NCI-H1694 (cell line): Measurements from ENCODE around the gene STXBP2.
A peak's percentile ranks its signal among the peaks of the same experiment; 100 is the strongest.

Experiments used
- DNase-seq: peaks from one replicate; lab custom pipeline; 2025; lab: John Stamatoyannopoulos, UW

The STXBP2 gene

DNA sequence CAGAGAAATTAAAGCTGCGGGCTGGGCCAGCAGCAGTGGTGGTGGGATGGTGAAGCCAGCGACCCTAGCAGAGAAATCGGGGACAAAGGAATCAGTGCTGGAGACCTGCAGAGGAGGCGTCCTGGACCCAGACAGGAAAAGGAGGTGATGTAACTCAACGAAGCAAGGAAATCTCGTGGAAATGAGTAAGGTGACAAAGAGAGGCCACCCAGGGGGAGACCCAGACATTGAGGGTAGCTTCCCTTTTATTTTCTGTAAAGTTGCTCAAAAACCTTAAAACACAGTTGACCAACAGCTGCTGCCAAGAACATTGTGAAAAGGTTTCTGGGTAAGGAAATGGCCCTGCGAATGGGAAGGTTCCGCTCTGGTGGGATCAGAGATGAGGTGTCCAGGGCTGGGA, 18.7 kb downstream of the STXBP2 start:
- DNase-seq: no peak

DNA sequence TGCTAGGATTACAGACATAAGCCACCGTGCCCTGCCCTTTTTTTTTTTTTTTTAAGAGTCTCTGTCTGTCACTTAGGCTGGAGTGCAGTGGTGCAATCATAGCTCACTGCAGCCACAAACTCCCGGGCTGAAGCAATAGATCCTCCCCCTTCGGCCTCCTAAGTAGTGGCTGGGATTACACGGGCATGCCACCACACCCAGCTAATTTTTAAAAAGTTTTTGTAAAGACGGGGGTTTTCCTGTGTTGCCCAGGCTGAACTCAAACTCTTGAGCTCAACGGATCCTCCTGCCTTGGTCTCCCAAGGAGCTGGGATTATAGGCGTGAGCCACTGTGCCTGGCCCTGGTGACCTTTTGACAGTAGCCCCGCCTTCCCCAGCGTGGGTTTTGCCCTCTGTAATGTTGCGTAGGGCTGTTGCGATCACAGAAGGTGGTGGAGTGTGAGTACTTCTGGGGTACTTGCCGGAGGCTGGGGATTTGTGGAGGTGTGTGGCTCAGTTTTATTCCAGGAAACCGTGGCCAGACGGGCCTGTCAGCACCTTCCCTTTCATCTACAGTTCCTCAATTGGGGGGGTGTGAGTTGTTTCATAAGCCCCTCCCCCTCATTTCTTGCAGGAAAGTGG, 20.3 kb downstream of the STXBP2 start:
- DNase-seq: no peak

DNA sequence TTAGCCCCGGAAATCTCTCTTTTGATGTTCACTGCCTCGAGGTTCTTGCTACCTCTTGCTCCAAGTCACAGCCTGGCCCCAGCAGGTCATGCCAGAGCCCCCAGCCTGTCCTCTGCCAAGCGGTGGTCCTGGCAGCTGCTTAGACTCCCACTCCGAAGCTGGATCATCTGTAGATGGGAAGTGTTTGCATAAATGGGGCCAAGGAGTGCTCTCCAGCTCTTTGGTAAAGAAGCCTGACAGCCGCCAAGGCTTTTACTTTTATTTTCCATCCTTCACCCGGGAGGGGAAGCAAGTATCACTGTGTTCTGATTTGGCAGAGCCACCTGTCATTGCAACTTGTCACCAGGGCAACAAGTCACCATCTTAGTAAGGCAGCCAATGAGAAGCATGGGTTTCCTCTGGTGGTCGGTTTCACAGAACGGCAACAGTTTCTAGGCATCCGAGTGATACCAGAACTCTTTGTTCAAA, 21.3 kb downstream of the STXBP2 start:
- DNase-seq: no peak

DNA sequence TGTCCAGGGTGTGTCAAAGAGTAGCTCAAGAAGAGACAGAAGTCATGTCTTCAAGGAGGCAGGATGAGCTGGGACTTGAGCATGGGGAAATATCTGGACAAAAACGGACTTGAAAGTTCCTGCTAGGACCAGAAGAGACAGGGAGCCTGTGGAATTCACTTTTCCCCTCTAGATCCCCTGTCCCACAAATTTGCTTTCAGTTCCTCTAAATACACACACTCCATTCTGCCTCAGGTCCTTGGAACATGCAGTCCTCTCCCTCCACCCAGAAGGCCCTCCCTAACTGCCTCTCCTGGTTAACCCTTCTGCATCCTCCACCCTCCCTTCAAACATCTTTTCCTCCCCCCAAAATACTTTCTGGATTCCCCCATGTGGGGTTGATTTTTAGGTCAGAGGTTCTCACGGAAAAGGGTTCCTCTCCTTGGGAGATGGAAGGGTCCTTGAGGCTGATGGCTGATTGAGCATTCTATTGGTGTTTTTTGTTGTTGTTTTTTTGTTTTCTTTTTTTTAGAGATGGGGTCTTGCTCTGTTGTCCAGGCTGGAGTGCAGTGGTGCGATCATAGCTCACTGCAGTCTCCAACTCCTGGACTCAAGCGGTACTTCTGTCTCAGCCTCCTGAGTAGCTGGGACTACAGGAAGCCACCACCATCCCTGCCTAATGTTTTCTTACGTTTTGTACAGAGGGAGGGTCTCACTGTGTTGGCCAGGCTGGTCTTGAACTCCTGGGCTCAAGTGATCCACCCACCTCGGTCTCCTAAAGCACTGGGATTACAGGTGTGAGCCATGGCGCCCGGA, 25.0 kb downstream of the STXBP2 start:
- no peak for DNase-seq

DNA sequence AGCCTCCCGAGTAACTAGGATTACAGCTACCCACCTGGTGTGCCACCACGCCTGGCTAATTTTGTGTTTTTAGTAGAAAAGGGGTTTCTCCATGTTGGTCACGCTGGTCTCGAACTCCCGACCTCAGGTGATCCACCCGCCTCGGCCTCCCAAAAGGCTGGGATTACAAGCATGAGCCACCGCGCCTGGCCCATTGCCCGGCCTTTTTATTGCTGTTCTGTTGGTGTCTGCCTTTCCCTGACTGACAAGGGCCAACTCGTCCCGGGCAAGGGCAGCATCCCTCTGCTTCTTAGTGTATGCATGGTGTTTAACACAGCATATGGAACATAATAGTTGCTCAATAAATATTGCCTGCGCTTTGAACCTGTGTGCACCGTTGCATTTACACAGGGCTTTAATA, 25.7 kb downstream of the STXBP2 start:
- no peak for DNase-seq

DNA sequence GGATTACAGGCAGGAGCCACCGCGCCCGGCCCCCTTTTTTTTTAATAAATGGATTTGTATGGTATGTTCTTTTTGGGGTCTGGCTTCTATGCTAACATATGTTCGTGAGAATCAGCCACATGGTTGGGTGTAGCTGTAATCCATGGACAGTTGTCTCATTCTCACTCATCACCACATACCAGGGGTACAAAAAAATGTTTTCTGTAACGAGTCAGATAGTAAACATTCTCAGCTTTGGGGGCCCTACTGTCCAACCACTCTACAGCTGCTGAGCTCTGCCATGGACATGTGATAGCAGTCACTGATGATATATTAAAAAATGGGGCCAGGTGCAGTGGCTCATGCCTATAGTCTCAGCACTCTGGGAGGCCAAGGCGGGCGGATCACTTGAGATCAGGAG, 26.8 kb downstream of the STXBP2 start:
- DNase-seq: no peak

DNA sequence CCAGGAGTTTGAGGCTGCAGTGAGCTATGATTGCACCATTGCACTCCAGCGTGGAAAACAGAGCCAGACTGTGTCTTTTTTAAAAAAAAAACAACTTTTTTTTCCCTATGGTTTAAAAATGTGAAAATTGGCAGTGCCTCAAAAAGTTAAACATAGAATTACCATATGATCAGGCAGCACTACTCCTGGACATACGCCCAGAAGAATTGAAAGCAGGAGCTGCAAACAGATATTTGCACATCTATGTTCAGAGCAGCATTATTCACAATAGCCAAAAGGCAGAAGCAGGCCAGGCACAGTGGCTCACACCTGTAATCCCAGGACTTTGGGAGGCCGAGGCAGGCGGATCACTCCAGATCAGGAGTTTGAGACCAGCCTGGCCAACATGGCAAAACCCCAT, 28.2 kb downstream of the STXBP2 start:
- peak; percentile 75 for DNase-seq

DNA sequence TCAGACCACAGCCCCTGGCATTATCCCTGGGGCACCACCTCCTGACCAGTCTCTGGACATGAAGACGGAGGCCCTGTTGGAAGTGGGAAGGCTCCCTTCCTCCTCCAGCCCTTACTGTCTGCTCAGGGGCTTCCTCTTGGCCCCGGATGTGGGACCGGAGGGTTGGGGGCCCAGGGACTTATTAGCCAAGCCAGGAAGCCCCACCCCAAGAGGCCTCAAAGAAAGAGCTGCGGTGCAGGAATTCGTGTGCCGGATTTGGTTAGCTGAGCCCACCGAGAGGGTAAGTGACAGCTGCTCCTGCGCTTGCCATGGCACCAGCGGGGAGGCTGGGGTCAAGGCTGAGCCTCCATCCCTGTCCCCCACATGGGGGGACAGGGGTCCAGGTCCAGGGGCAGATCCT, 31.9 kb downstream of the STXBP2 start, which contains the start of gene RETN:
Gene RETN, plus strand, starts transcription at position 208 of the 400 bp plus-strand sequence. CDS start 278 bp downstream, outside the sequence.
- DNase-seq: no peak

DNA sequence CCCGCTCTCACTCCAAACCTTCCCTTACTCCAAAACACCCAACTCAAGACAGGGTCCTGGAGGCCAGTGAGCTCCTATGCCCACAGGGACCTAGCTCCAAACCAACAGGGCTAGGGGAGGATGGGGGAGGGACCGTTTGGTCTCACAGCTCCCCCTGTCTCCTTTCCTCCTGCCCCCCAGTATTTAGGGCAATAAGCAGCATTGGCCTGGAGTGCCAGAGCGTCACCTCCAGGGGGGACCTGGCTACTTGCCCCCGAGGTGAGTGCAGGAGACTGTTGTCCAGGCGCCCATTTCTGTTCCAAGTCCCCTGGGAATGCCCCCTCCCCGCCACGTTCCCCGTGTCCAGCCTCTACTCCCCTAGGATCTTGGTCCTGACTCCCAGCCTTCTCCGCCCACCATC, 32.7 kb downstream of the STXBP2 start:
- DNase-seq: no peak

DNA sequence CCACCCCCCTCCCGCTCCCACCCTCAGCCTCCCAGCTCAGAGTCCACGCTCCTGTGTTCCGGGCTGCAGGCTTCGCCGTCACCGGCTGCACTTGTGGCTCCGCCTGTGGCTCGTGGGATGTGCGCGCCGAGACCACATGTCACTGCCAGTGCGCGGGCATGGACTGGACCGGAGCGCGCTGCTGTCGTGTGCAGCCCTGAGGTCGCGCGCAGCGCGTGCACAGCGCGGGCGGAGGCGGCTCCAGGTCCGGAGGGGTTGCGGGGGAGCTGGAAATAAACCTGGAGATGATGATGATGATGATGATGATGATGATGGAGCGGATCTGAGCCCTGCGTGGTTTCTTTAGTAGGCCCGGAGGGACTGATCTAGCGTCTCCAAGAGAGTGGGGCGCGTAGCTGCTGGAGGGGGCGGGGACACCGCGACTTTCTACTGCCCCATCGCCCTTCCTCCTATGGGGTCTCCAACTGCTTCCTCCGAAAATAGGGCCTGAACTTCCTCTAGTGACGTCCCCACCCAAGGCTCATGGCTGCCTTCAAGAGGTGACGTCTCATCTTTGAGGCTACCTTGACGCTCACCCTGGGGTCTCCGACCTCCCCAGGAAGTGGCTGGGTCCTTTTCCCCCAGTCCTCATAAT, 33.4 kb downstream of the STXBP2 start:
- DNase-seq: no peak

DNA sequence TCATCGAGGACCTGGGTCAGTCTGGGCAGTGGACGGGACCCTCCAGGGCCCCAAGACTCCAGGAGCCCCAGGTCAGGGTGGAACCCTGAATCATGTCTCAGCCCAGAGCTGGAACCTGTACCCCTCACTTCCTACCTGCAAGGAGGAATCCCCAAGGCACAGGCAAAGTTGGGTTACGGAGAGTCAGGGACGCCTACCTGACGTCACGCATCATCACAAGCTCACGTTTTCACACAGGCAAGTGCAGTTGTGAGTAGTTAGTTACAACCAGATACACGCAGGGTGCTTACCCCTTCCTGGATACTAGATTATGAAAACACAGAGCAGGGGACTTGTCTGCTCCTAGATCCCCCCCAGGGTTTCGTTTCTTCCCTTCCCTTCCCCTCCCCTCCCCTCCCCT, 33.9 kb downstream of the STXBP2 start:
- no peak for DNase-seq

DNA sequence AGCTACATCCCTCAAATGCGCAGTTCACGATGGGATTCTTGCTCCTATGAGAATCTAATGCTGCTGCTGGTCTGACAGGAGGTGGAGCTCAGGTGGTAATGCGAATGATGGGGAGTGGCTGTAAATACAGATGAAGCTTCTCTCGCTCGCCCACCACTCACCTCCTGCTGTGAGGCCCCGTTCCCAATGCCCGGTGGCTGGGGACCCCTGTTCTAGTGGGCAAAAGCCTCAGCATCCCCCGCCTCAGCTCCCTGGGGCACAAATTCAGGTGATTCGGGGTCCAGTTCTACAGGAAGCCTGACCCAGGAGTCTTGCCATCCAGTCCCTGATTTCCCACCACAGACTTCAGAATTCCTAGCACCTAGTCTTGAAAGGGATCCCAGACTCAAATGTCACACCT, 35.6 kb downstream of the STXBP2 start:
- no peak for DNase-seq

DNA sequence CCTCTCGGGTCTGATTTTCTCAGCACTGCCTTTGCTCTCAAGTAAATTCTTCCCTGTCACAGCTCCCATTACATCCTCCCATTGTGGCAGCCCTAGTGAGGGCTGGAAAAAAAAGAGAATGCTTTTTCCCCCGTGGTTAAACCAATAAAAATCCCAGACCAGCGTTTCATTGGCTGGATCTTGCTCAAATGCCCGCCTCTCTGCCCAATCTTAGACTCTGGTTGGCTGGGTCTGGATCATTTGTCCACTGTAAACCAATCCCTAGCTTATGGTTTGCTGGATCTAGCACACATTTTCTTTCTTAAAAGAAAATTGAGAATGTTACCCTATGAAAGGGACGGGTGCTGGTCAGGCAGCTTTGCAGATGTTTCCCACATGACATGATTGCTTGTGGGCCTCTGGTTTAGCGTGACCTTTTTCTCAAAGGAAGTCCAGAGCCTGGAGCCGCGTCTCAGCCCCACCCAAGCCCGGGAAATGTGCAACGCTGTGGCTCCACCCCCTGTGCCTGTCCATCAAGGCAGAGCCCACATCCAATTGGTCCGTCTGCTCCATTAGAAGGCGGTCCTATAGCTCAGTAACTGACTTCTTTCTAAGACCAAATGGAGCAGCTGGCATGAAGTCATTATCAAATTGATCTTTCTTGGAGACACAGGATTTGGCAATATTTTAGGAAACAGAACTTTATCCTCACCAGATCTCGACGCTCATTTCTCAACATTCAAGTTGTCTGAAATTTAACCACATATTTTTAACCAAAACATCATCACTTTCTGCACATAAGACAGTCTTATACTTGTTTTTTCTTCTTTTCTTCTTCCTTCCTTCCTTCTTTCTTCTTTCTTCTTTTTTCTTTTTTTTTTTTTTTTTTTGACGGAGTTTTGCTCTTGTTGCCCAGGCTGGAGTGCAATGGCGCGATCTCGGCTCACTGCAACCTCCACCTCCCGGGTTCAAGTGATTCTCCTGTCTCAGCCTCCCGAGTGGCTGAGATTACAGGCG, 37.4 kb downstream of the STXBP2 start:
- DNase-seq: peak; percentile 24

DNA sequence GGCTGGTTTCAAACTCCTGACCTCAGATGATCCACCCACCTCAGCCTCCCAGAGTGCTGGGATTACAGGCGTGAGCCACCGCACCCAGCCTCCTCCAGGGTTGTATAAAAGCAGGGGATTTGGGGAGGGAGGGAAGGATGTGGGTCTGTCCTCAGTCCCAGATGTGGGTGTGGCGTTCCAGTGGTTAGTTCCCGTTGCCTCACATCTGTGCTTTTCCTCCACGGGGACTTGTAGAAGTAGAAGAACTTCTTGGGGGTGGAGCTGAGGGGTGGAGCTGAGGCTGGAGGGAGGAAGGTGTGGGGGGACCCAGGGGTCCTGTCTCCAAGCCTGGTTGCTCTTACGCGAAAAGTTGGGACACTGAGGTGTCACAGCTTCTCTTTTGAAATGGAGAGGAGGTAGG, 39.5 kb downstream of the STXBP2 start:
- no peak for DNase-seq

DNA sequence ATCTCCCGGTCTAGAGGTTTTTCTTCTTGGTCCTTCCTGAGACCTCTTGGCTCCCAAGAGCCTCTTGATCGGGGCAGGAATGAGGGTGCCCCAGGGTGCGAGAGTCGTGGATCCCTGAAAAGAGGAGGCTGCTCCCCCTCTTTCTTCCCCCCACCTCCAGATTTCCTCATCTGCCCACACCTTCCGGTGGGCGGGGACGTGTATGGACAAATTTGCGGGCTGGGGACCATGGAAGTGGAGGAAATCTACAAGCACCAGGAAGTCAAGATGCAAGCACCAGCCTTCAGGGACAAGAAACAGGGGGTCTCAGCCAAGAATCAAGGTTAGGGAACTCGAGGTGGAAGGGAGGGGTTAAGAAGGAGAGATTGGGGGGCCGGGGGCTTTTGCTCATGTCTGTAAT, 39.9 kb downstream of the STXBP2 start, which contains the start of gene MCEMP1:
Gene MCEMP1, plus strand, starts transcription at position 237 of the 400 bp plus-strand sequence. Its CDS starts 31 bp downstream, at position 268.
- no peak for DNase-seq

DNA sequence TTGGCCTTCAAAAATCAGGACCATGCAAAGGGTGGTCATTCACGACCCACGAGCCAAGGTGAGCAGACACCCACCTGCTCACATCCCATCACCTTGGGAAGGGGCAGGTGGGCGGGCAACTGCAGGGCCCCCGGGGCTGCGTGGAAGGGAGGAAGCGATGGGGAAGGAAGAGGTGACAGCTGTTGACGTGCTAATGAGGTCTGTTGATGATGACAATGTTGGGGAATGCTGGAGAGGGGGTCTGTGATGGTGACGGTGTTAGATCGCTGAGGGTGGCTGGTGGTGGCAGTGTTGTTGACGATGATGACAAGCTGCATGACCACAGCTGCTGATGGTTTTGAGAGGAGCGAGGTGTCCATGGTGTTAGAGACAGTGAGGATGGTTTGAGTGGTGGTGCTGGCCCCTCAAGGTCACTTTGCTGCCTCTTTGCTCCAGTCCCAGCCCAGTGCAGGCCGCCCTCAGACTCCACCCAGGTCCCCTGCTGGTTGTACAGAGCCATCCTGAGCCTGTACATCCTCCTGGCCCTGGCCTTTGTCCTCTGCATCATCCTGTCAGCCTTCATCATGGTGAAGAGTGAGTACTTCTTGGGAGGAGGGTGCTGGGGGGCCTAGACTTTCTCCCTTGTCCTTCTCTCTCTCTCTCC, 40.9 kb downstream of the STXBP2 start:
- no peak for DNase-seq

DNA sequence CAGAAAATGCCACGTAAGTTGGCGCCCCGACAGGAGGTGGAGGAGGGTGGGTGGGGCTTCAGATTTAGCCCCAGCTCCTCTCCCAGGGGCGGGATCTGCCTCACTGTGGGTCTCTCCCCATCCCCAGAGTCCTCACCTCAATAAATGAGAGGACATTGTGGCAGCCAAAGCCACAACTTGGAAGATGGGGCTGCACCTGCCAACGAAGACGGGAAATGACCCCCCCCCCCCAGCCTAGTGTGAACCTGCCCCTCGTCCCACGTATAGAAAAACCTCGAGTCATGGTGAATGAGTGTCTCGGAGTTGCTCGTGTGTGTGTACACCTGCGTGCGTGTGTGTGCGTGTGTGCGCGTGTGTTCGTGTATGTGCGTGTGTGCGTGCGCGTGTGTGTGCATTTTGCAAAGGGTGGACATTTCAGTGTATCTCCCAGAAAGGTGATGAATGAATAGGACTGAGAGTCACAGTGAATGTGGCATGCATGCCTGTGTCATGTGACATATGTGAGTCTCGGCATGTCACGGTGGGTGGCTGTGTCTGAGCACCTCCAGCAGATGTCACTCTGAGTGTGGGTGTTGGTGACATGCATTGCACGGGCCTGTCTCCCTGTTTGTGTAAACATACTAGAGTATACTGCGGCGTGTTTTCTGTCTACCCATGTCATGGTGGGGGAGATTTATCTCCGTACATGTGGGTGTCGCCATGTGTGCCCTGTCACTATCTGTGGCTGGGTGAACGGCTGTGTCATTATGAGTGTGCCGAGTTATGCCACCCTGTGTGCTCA, 42.3 kb downstream of the STXBP2 start:
- DNase-seq: peak; percentile 12

DNA sequence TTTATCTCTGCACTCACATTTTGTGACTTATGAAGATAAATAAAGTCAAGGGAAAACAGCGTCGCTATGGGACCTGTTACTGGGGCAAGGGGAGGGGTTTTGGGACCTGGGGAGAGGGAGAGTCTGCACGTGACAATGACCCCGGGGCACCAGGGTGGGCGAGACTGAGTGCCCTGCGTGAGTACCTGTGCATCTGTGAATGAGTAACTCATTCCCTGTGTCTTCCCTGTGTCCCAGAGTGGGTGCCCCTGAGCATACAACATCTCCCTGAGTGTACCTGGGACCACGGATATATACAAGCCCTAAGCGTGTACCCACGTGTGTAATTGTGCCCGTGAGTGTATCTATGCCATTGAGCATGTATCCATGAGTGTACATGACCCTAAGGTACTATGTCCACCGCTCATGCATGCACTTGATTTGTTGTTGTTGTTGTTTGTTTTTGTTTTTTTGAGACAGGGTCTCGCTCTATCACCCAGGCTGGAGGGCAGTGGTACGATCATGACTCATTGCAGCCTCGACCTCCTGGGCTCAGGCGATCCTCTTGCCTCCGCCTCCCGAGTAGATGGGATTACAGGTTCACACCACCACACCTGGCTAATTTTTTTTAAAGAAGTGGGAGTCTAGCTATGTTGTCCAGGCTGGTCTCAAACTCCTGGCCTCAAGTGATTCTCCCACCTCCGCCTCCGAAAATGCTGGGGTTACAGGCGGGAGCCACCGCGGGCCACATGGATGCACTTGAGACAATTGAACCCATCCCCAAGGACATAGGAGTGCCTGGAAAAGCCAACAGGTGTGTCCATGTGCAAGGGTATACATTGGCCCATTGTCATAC, 43.1 kb downstream of the STXBP2 start:
- DNase-seq: no peak

DNA sequence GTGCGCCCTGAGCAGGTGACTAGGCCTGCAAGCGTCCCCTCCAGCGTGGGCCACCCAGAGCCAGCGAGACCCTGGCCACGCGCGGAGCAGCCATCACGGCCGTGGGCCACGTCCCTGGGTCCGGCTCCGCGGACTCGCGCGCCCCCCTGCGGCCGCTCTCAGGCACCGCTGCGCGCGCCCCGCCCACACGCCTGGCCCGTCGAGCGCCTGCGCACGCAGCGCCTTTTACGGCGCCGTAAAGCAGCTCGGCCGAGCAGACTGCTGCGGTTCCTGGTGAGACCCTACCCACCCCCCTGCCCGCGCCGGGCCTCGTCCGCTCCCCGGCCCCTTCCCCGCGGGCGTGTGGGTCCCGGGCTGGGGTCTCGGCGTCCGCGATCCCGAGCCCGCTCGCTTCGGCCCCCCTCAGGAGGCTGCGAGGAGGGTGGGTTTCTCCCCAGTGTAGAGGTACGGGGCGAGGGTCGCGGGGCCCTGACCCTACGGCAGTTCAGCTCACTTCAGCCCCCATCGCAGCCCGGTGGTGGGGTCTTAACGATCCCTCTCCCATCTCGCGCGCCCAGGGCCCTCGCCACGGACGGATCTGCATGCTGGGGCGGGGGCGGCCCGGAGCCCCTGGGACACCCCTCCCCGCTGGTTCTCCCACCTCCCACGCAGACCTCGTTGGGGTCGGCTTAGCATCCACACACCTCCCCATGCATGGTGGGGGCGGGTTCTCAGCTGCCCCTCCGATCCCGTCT, 43.9 kb downstream of the STXBP2 start, which contains the start of gene TRAPPC5:
Gene TRAPPC5, plus strand, starts transcription at position 228 of the 734 bp plus-strand sequence. CDS start 1,421 bp downstream, outside the sequence.
- DNase-seq: peak; percentile 43
